IgD-negative memory B cell (primary cell): ENCODE results near the gene RHBDL3. TPM values are rescaled to one million over a fixed set of nuclear protein-coding genes. Genes with fewer than 3 reads are reported as not detected.

Experiments
- H3K27ac Mint-ChIP-seq, 3 donors: one replicate each; pipeline ENCODE4 v1.8.0; 2020 to 2022; ENCODE audit warnings: mild to moderate bottlenecking in 3 of 3, mixed read lengths in 3 of 3, moderate library complexity in 1 of 3
- H3K27me3 Mint-ChIP-seq: one replicate; pipeline ENCODE4 v1.8.0; 2021; ENCODE audit warnings: mixed read lengths
- H3K36me3 Mint-ChIP-seq: one replicate; pipeline ENCODE4 v1.8.0; 2020; ENCODE audit warnings: mild to moderate bottlenecking, mixed read lengths
- H3K4me1 Mint-ChIP-seq, 3 donors: one replicate each; pipeline ENCODE4 v1.8.0; 2020 to 2022; ENCODE audit warnings: mixed read lengths in 3 of 3, mild to moderate bottlenecking in 1 of 3
- H3K4me3 Mint-ChIP-seq, 4 donors: one replicate each; pipeline ENCODE4 v1.8.0; 2020 to 2022; ENCODE audit warnings: mild to moderate bottlenecking in 4 of 4, mixed read lengths in 4 of 4, moderate library complexity in 3 of 4
- H3K9me3 Mint-ChIP-seq, 3 donors: one replicate each; pipeline ENCODE4 v1.8.0; 2020 to 2021; ENCODE audit warnings: mixed read lengths in 3 of 3, mild to moderate bottlenecking in 1 of 3
- polyA plus RNA-seq: library from polyadenylated mRNA; unstranded; fragments of 300-500 nt; fragmentation: Illumina TruSeq; gene quantifications from one replicate; pipeline ENCODE4 v1.2.3, GENCODE V29; 2021

Gene RHBDL3
- polyA plus RNA-seq, 1 donor from 2014 or later = not detected

- H3K4me3 Mint-ChIP-seq = no peak overlapping the region
- peaks cover 18% of the 10 kb centered on the region for H3K27me3 Mint-ChIP-seq
- no peaks in the 10 kb centered on the region for H3K9me3 Mint-ChIP-seq
- H3K36me3 Mint-ChIP-seq = no peaks in the 10 kb centered on the region
- peaks cover 0 to 5% (median 3%) of the 10 kb centered on the region in 3 donors for H3K4me1 Mint-ChIP-seq
- peak overlapping the region in 1 of 3 donors; percentile 9 for H3K27ac Mint-ChIP-seq
Observed at GRCh38 chr17:32275060-32276042, 9.7 kb downstream of the RHBDL3 start.

DNA sequence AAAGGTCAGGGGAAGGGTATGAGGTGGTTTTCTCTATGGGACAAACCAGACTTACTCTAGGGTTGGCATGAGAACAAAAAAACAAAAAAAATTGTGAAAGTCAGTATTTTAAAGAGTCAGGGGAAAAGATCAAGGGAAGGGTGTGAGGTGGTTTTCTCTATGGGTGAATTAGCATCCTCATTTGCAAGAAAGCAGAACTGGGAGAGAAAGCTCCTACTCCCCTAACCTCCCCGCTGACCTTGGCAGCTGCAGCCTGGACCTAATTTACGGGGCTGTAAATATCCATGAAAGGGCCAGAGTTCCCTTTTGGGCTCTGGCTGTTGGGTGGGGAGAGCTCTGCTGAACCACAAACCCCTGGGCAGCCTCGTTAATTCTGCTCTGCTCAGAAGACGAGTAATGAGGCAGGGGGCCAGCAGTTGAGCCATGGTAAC is 10.6 kb downstream of the RHBDL3 start:
- H3K9me3 Mint-ChIP-seq = no peaks in the 10 kb centered on the region
- H3K36me3 Mint-ChIP-seq = no peaks in the 10 kb centered on the region
- H3K4me1 Mint-ChIP-seq = peaks cover 0 to 5% (median 3%) of the 10 kb centered on the region in 3 donors
- H3K27ac Mint-ChIP-seq = no peak overlapping the region
- H3K4me3 Mint-ChIP-seq = no peak overlapping the region
- peaks cover 16% of the 10 kb centered on the region for H3K27me3 Mint-ChIP-seq

DNA sequence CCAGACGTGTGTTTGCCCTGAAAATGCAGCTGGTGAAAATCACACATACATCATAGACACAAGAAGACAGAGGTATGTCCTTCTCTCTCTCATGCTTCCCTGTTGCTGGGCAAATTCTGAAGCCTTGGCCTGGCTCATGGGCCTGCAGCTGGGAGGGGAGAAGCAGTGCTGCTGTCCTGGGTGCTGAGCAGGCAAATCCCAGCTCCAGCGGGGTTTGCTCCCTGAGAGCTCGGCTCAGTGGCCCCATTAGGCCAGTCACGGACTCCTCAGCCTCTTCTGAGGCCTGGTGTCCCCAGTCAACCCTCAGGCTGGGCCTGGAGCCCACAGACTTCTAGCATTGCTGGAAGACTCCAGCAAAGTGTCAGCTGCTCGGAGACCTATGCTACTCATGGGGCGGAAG is 11.7 kb downstream of the RHBDL3 start:
- Mint-ChIP-seq H3K4me1 (peaks cover 0 to 5% (median 3%) of the 10 kb centered on the region in 3 donors), H3K9me3 (no peaks in the 10 kb centered on the region), H3K27me3 (peaks cover 16% of the 10 kb centered on the region), H3K4me3 (no peak overlapping the region), H3K27ac (no peak overlapping the region), H3K36me3 (no peaks in the 10 kb centered on the region)

DNA sequence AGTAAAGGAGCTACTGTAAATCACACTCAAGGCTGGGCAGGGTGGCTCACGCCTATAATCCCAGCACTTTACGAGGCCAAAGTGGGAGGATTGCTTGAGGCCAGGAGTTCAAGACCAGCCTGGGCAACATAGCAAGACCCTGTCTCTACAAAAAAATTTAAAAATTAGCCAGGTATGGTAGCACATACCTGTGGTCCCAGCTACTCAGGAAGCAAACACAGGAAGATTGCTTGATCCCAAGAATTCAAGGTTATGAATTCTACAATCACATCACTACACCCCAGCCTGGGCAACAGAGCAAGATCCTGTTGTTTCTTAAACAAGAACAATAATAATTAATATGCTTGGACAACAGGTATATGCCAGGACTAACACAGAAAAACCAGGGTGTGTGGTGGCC is 13.2 kb downstream of the RHBDL3 start:
- peaks cover 4 to 8% (median 6%) of the 10 kb centered on the region in 3 donors for H3K4me1 Mint-ChIP-seq
- peaks cover 24% of the 10 kb centered on the region for H3K27me3 Mint-ChIP-seq
- no peak overlapping the region for H3K4me3 Mint-ChIP-seq
- no peak overlapping the region for H3K27ac Mint-ChIP-seq
- no peaks in the 10 kb centered on the region for H3K36me3 Mint-ChIP-seq
- no peaks in the 10 kb centered on the region for H3K9me3 Mint-ChIP-seq

DNA sequence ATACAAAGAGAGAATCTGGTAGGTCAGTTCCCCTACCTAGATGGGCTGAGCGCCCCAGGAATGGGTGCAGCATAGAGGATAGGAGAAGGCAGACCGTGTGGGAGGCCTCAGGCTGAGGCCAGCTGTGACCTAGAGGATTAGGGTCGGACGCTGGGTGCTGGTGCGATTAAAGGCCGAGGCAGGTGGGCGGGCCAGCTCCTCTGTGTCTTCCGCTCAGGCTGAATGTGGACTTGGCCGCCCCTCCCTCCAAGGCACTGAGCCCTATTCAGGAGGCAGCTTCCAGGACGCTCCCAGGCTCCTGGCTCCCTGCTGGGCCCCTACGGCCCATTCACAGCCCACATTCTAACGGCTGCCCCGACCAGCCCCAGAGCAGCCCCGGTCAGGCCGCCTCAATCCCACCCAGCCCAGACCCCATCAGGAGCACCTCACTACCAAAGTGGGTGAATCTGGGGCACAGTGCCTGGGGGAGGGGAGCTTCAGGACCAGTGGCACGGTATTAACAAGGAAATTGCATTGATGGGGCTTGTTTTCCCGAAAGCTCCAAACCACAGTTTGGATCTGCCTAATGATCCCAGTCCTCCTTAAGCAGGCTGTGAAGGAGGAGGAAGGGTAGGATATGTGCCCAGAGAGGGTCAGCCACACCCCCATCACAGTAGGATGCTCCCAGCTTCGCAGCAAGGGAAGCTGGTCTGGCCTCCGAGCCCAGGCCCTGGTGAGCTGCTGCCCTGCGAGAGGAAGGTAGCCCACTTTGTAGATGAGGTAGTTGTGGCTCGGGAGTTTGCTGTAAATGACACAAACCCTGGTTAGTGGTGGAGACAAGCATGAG is 14.5 kb downstream of the RHBDL3 start:
- Mint-ChIP-seq H3K27ac (no peak overlapping the region), H3K4me3 (no peak overlapping the region), H3K27me3 (peaks cover 29% of the 10 kb centered on the region), H3K9me3 (no peaks in the 10 kb centered on the region), H3K36me3 (peaks cover 4% of the 10 kb centered on the region), H3K4me1 (peaks cover 8 to 9% (median 8%) of the 10 kb centered on the region in 3 donors)

- Mint-ChIP-seq H3K9me3 (no peaks in the 10 kb centered on the region), H3K4me3 (no peak overlapping the region), H3K36me3 (peaks cover 4% of the 10 kb centered on the region), H3K27me3 (peaks cover 30% of the 10 kb centered on the region), H3K27ac (no peak overlapping the region), H3K4me1 (peaks cover 6 to 8% (median 7%) of the 10 kb centered on the region in 3 donors)
Observed at GRCh38 chr17:32281011-32281451, 15.4 kb downstream of the RHBDL3 start.

GRCh38 chr17:32283745-32284201 is 18.1 kb downstream of the RHBDL3 start:
- Mint-ChIP-seq H3K27ac (no peak overlapping the region), H3K4me3 (peak overlapping the region in 3 of 4 donors; percentile 31 to 71 (median 62)), H3K27me3 (peaks cover 27% of the 10 kb centered on the region), H3K36me3 (peaks cover 4% of the 10 kb centered on the region), H3K4me1 (peaks cover 4 to 8% (median 5%) of the 10 kb centered on the region in 3 donors), H3K9me3 (no peaks in the 10 kb centered on the region)

GRCh38 chr17:32285306-32285705 is 19.7 kb downstream of the RHBDL3 start:
- Mint-ChIP-seq H3K9me3 (no peaks in the 10 kb centered on the region), H3K27me3 (peaks cover 31% of the 10 kb centered on the region), H3K27ac (no peak overlapping the region)

DNA sequence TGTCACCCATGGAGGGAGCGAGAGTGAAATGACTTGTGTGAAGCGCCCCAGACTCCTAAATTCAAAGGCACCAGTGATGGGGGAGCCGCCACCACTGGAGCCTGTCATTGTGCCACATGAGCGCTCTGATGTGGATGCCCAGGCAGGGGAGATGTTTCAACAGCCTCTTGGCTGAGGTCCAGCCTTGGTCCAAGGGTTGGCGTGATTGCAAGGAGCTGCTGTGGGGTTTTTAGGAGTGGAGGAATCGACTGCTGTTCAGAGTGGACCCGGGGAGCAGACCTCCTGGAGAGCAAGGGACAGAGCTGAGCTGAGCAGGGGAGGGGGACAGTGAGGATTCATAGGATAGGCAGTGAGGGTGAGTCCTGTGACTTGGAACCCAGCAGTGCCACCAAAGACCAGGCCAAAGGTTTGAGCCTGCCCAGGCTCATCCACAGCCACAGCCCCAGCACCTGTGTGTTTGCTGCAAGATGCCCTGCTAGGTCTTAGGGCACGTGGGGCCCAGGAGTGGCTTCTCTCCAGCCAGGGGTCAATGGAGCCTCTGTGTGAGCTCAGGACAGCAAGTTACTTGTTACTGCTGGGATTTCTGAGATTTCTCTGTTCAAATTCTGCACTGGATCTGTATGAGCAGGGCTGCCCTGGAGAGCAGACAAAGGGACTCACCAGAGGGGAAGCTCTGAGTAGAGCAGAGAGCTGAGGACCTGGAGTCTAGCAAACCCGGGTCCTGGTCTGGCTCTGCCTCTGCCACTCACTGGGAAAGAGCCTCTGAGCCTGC is 20.3 kb downstream of the RHBDL3 start:
- Mint-ChIP-seq H3K36me3 (peaks cover 5% of the 10 kb centered on the region), H3K27ac (no peak overlapping the region), H3K4me1 (peaks cover 4 to 8% (median 5%) of the 10 kb centered on the region in 3 donors), H3K27me3 (peaks cover 36% of the 10 kb centered on the region), H3K4me3 (no peak overlapping the region), H3K9me3 (no peaks in the 10 kb centered on the region)

More at GRCh38 chr17:32285306-32285705, 19.7 kb downstream of the RHBDL3 start:
- Mint-ChIP-seq H3K4me3 (no peak overlapping the region), H3K36me3 (peaks cover 4% of the 10 kb centered on the region), H3K4me1 (peaks cover 4 to 8% (median 5%) of the 10 kb centered on the region in 3 donors)

GRCh38 chr17:32286518-32286900 is 20.9 kb downstream of the RHBDL3 start:
- no peaks in the 10 kb centered on the region for H3K9me3 Mint-ChIP-seq
- H3K4me3 Mint-ChIP-seq = no peak overlapping the region
- peaks cover 5% of the 10 kb centered on the region for H3K36me3 Mint-ChIP-seq
- peaks cover 4 to 8% (median 5%) of the 10 kb centered on the region in 3 donors for H3K4me1 Mint-ChIP-seq
- H3K27ac Mint-ChIP-seq = no peak overlapping the region
- H3K27me3 Mint-ChIP-seq = peaks cover 39% of the 10 kb centered on the region

GRCh38 chr17:32287804-32288511 is 22.3 kb downstream of the RHBDL3 start:
- peaks cover 31% of the 10 kb centered on the region for H3K27me3 Mint-ChIP-seq
- H3K27ac Mint-ChIP-seq = no peak overlapping the region
- H3K9me3 Mint-ChIP-seq = no peaks in the 10 kb centered on the region
- H3K4me1 Mint-ChIP-seq = peaks cover 4 to 16% (median 15%) of the 10 kb centered on the region in 3 donors
- no peak overlapping the region for H3K4me3 Mint-ChIP-seq
- peaks cover 5% of the 10 kb centered on the region for H3K36me3 Mint-ChIP-seq

GRCh38 chr17:32288615-32289014 is 23.0 kb downstream of the RHBDL3 start:
- Mint-ChIP-seq H3K4me3 (no peak overlapping the region), H3K4me1 (peaks cover 2 to 17% (median 16%) of the 10 kb centered on the region in 3 donors), H3K36me3 (peaks cover 5% of the 10 kb centered on the region), H3K27ac (no peak overlapping the region), H3K27me3 (peaks cover 28% of the 10 kb centered on the region), H3K9me3 (no peaks in the 10 kb centered on the region)

DNA sequence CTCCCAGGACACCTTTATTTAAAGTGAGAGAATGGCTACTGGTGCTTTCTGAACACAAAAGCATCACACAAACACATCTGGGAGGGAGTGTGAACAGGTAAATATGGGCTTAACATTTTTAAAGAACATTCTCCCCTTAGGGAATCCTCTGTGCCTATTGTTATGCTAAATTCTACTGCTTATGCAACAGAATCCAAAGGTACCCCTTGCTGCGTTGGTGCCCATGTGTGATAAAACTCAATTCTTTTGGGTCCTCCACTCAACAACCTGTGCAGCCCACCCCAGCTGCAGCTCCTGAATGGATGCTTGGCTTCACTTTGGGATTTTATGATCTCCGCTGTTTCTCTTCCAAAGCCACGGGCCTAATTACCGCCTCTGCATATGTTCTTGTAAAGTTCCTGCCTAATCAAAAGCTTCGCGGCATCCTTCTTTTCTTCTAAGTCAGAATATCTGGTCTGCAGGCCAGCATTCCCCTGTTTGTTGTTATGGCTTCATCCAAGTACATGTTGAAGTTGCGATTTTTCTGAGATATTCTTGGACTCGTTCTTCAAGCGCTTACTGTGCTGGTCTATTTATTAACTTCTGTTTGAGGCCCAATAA is 23.9 kb downstream of the RHBDL3 start:
- no peaks in the 10 kb centered on the region for H3K9me3 Mint-ChIP-seq
- no peak overlapping the region for H3K27ac Mint-ChIP-seq
- peaks cover 0 to 15% (median 10%) of the 10 kb centered on the region in 3 donors for H3K4me1 Mint-ChIP-seq
- H3K36me3 Mint-ChIP-seq = peaks cover 1% of the 10 kb centered on the region
- H3K27me3 Mint-ChIP-seq = peaks cover 20% of the 10 kb centered on the region
- H3K4me3 Mint-ChIP-seq = no peak overlapping the region
